Sciatic nerve (tissue), 2 donors: ENCODE data around the gene RAP1GDS1. TPM values are rescaled to one million over a fixed set of nuclear protein-coding genes. Genes with fewer than 3 reads are reported as not detected.
A peak's percentile ranks its signal among the peaks of the same experiment; 100 is the strongest.
"Not testable (repeated sequence)": the region's sequence is repeated elsewhere in the genome, so short reads cannot be mapped to it uniquely, and the experiment has no call there.

Experiments used
- ATAC-seq: fragments of 200-7000 bp; cut with Tn5 transposase; one replicate; pipeline ENCODE4 v1.9.1; 2020; ENCODE audit warnings: mild to moderate bottlenecking, moderate library complexity
- DNase-seq: peaks from one replicate; pipeline ENCODE4 v3.0.0-alpha.2; 2020; ENCODE audit warnings: low spot score
- intact Hi-C: fragments of 100-400 bp; cut with DNase I; formaldehyde crosslinking; loops from one replicate; pipeline ENCODE4 v1.14.2; 2022
- total RNA-seq: library from RNA; stranded (reverse); fragmentation: NEBNext Ultra II Directional; extraction: Animal tissue kit (Norgen Biotek cat#: 25700); gene quantifications from one replicate; pipeline ENCODE4 v1.2.1, GENCODE V29; 2021
- donor health status: DM: no; HTN: no; CAD: no.
- donor health status: DM: no; HTN: no; CAD: no.

The RAP1GDS1 gene
- total RNA-seq, 1 donor from 2014 or later: 96.5 TPM

DNA sequence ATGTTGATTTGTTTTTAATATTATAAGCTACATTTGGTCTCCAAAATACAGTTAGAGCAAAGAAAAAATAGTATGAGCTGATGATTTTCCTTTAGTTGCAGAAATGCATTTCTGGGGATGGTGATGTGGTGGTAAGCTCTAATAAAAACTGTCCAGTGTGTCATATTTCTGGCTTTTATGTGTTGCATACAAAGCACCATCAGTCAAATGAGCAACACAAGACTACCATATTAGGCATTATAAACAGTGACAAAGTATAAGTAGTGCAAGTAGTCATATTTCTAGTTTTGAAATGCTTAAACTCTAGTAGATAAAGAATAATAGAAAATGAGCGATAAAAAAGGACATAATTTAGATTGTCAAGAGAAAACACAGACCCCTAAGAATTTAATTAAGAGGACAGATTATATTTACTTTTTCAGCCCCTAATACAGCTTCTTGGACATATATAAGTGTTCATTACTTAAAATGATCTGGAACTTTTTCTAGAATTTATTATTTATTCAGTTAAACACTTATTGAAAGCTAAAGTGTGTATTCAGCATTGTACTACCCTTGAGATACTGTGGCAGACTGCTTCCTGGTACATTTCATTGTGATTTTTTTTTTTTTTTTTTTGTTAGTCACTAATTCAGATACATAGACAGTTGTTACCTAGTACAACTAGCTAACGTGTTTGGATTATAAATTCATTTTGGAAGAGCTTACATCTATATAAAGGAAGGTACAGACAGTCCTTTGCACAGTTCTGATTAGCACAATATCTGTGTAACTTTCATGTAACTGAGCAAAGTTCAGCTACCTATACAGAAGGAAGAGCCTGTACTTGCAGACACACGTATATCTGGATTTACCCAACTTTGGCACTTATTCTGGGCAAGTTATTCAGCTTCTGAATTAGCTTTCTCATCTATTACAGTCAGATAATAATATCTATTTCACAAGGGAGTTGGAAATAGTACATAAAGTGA, 22.3 kb downstream of the RAP1GDS1 start:
- intact Hi-C loops: no loop called here
- DNase-seq (no peak), ATAC-seq (no peak)

GRCh38 chr4:98284640-98285046, 23.5 kb downstream of the RAP1GDS1 start:
- ATAC-seq: no peak
- intact Hi-C loops: no loop called here

DNA sequence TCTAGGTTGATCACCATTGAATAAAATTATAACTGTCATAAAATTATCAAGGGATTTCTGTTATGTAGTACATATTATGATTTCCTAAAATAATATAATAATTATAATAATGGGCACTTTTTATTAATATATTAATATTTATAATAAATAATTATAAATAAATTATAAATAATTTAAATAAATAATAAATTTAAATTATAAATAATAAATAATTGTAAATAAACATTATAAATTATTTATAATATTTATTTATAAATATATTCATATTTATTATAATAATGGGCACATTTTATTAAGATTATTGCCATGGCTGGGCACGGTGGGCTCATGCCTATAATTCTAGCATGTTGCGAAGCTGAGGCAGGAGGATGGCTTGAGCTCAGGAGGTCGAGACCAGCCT, 24.5 kb downstream of the RAP1GDS1 start:
- no peak for ATAC-seq
- intact Hi-C loops: no loop called here
- no peak for DNase-seq

More at GRCh38 chr4:98284640-98285046, 23.5 kb downstream of the RAP1GDS1 start:
- DNase-seq: no peak

- ATAC-seq: no peak
- no peak for DNase-seq
- intact Hi-C loops: no loop called here
Measured at GRCh38 chr4:98287328-98287727, 26.1 kb downstream of the RAP1GDS1 start.

DNA sequence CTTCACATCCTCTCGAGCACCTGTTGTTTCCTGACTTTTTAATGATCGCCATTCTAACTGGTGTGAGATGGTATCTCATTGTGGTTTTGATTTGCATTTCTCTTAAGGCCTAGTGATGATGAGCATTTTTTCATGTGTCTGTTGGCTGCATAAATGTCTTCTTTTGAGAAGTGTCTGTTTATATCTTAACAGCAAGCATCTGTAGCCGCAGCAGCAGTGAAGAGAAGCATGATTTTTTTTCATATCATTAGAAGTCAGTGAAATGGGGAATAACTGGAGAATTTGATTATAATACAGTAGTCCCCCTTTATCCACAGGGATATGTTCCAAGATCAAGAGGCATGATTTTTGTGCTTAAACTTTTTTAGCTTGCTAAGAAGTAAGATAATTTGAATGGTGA, 27.5 kb downstream of the RAP1GDS1 start:
- DNase-seq, ATAC-seq, intact Hi-C loops: not testable (repeated sequence)

DNA sequence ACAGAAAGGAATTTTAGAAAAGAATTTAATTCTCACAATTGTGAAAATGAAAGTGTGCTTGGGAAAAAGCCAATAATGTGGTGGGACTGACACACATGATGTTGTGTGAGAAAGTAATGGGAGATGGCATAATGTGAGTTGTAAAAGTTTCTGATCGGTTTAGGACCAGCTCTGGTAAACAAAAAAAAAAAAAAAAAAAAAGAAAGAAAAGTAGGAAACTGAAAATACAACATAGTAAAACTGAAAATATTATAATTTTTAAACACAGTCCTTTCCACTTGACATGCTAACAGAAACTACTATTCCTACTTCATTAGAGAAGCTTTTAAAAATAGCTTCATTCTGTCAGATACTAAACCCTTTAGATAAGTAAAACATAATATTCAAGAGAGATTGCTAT, 28.2 kb downstream of the RAP1GDS1 start:
- DNase-seq: no peak
- no peak for ATAC-seq
- intact Hi-C loops: no loop called here

- intact Hi-C loops: no loop called here
- ATAC-seq: no peak
- DNase-seq: no peak
Measured at GRCh38 chr4:98290511-98290910, 29.3 kb downstream of the RAP1GDS1 start.

DNA sequence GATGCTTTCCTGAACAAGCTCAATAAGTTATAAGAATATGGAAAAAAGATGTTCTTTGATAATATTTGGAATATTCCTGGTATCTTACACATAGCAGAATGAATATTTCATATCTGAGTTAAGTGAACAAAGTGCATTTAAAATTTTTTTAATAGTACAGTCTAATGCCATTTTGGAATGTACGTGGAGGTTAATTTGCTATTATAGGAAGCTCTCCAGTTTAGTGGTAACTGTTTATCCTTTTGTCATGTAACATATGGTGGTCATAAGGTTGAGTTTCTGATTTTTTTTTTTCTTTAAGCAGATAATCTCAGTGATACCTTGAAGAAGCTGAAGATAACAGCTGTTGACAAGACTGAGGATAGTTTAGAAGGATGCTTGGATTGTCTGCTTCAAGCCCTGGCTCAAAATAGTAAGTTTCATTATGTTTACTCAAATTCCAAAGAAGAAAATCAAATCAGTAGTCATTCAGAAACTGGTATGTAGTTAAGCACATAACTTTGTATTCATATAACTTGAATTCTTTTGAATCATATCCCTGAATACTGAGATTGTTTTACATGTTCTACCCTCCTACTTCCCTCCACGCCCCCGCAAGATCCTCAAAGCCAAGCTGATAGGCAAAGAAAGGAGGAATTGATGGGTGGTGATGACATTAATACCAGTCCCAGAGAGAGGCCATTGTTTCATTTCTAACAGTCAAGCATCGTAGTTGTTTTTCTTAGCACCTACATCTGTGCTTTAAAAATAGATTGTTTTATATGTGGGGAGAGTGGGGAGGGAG, 32.1 kb downstream of the RAP1GDS1 start:
- intact Hi-C loops: no loop called here
- DNase-seq (peak; percentile 61), ATAC-seq (no peak)

- ATAC-seq: no peak
- DNase-seq: no peak
- intact Hi-C loops: no loop called here
Measured at GRCh38 chr4:98298022-98298421, 36.8 kb downstream of the RAP1GDS1 start.

GRCh38 chr4:98300706-98301105, 39.5 kb downstream of the RAP1GDS1 start:
- DNase-seq: no peak
- ATAC-seq: no peak
- intact Hi-C loops: no loop called here

DNA sequence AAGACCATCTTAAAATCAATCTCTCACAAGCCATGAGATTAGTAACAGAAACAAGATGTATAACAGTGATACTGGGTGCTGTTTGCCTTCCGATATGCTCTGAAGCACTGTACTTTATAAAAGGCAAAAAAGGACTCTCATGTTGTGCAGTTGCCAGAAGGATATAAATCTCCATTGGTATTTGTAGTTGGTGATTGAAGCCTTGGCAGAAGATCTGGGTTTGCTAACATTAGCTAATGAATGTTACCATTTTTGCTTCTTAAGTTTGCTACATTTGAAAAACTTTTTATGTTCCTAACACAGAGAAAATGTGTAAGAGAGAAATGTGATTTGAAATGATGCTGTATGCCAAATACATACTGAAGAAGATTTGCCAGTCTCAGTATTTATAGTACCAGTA, 44.4 kb downstream of the RAP1GDS1 start:
- no peak for DNase-seq
- intact Hi-C loops: no loop called here
- ATAC-seq: no peak

DNA sequence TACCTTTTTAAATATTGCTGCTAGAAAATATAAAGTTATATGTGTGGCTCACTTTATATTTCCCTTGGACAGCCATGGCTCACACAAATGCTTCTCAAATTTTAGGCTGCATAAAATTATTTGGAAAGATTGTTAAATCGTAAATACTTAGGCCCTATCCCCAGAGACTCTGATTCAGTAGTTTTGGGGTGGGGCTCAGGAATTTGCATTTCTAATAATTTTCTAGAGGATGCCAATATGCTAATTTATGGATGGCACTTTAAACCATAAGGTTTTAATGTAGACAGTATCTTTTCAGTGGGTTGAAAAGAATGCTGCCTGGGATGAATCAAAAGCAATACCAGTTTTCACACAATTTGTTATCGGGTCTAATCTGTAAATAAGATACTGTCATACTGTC, 49.7 kb downstream of the RAP1GDS1 start:
- ATAC-seq: no peak
- intact Hi-C loops: no loop called here
- DNase-seq: no peak

DNA sequence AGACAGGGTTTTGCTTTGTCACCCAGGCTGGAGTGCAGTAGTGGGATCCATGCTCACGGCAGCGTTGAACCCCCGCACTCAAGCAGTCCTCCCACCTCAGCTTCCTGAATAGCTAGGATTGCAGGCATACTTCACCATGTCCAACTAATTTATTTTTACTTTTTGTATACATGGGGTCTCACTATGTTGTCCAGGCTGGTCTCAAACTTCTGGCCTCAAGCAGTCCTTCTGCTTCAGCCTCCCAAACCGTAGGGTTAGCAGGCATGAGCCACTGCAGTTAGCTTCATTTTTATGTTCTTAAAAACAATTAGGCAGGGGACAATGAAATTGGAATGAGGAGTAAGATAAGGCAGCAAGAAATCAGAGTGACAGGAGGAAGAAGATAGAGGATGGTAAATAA, 50.5 kb downstream of the RAP1GDS1 start:
- intact Hi-C loops: no loop called here
- ATAC-seq (no peak), DNase-seq (no peak)

GRCh38 chr4:98314791-98315565, 53.8 kb downstream of the RAP1GDS1 start:
- ATAC-seq: no peak
- intact Hi-C loops: no loop called here
- no peak for DNase-seq

DNA sequence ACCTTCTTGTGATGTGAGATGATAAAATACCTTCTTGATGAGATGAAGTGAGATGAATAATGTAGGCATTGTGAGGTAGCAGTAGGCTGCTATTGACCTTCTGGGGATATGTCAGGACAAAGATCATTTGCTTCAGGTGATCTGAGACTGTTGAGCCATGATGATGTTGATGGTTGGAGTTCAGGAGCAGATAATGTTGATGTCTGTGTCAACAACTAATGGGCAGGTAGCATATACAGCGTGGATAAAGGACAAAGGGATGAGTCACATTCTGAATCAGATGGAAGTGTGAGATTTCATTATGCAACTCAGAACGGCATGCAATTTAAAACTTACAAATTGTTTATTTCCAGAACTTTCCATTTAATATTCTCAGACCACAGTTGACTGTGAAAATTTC, 57.3 kb downstream of the RAP1GDS1 start:
- DNase-seq (no peak), ATAC-seq (no peak)
- intact Hi-C loops: no loop called here

DNA sequence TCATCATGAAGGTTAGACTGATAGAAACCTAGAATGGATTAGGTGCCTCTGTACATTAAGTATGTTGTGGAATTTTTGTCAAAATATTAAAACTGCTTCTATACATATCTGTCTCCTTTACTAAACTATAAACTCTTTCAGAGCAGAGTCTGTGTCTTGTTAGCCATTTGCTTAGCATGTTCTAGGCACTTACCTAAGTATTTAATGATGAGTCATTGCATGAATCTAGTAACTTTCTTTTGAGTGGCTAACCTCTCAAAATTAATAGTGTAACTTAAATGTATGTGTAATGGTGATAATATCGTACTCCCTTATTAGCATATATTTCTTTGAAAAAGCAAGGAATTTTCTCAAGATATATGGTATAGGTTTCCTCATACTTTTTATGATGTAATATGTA, 57.8 kb downstream of the RAP1GDS1 start:
- no peak for DNase-seq
- intact Hi-C loops: no loop called here
- ATAC-seq: no peak

GRCh38 chr4:98326168-98326567, 65.0 kb downstream of the RAP1GDS1 start:
- ATAC-seq (no peak), DNase-seq (no peak)
- intact Hi-C loops: no loop called here

DNA sequence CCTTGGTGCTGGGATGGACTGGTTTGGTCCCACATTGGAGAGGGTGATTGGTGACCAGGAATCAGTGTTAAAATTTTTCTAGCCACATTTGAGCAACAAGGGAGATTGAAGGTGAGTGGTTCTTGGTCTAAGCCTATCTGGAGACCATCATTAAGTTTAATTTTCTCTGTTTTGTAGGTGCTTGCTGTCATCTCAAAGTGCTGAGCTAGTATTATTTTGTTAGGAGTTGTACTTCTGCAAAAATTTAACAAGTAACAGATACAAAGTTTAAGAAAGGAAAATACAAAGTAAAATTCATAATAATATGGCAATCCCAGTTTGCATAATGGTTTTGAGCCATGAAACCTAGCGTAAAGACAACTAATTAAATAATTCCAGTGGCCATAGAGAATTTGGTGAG, 66.5 kb downstream of the RAP1GDS1 start:
- DNase-seq (no peak), ATAC-seq (no peak)
- intact Hi-C loops: no loop called here

DNA sequence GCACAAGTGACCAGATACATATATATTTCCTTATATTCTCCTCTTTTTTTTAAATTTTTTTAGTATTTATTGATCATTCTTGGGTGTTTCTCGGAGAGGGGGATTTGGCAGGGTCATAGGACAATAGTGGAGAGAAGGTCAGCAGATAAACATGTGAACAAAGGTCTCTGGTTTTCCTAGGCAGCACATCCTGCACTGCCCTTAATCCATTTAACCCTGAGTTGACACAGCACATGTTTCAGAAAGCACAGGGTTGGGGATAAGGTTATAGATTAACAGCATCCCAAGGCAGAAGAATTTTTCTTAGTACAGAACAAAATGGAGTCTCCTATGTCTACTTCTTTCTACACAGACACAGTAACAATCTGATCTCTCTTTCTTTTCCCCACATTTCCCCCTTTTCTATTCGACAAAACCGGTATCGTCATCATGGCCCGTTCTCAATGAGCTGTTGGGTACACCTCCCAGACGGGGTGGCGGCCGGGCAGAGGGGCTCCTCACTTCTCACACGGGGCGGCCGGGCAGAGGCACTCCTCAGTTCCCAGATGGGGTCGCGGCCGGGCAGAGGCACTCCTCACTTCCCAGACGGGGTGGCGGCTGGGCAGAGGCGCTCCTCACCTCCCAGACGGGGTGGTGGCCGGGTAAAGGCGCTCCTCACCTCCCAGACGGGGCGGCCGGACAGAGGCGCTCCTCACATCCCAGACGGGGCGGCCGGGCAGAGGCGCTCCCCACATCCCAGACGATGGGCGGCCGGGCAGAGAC, 68.9 kb downstream of the RAP1GDS1 start:
- ATAC-seq, DNase-seq, intact Hi-C loops: not testable (repeated sequence)
